Stomach smooth muscle (tissue), 2 donors: ENCODE results near the gene ZBTB26.
"Not testable (repeated sequence)": the region's sequence is repeated elsewhere in the genome, so short reads cannot be mapped to it uniquely, and the experiment has no call there.

ENCODE experiments used
- H3K27ac ChIP-seq: one replicate; pipeline ENCODE4 v1.7.0; 2013; ENCODE audit warnings: mild to moderate bottlenecking, low read length, inconsistent platforms
- H3K27me3 ChIP-seq, 2 donors: one replicate each; pipeline ENCODE4 v1.7.0; 2013; ENCODE audit warnings: low read length in 2 of 2; ENCODE audit not compliant: insufficient read depth in 2 of 2, control insufficient read depth in 1 of 2
- H3K36me3 ChIP-seq, 2 donors: one replicate each; pipeline ENCODE4 v1.7.0; 2013; ENCODE audit warnings: low read length in 2 of 2; ENCODE audit not compliant: control insufficient read depth in 2 of 2, insufficient read depth in 2 of 2
- H3K4me1 ChIP-seq: one replicate; pipeline ENCODE4 v1.7.0; 2013; ENCODE audit warnings: low read length; ENCODE audit not compliant: control insufficient read depth, insufficient read depth
- H3K4me3 ChIP-seq, 2 donors: one replicate each; pipeline ENCODE4 v1.7.0; 2013; ENCODE audit warnings: low read length in 2 of 2
- H3K9ac ChIP-seq, 2 donors: one replicate each; pipeline ENCODE4 v1.7.0; 2013; ENCODE audit warnings: low read length in 2 of 2, mild to moderate bottlenecking in 1 of 2
- H3K9me3 ChIP-seq, 2 donors: one replicate each; pipeline ENCODE4 v1.7.0; 2013; ENCODE audit warnings: low read length in 2 of 2; ENCODE audit not compliant: control insufficient read depth in 2 of 2
- donor health status: healthy.
- donor health status: Pancreatic carcinoma.

ZBTB26 gene

DNA sequence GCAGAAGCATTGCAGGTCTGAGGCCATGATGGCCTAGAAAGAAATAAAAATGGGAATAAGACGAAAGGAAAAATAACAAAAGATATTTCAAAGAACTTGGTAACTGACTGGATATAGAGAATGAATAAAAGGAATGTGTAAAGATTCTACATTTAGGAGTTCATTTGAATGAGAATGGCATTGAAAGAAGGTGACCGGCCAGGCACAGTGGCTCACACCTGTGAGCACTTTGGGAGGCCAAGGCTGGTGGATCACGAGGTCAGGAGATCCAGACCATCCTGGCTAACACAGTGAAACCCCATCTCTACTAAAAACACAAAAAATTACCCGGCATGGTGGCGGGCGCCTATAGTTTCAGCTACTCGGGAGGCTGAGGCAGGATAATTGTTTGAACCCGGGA, 8.6 kb downstream of the ZBTB26 start:
- Histone ChIP-seq H3K27ac (no peak overlapping the region), H3K9ac (no peak overlapping the region), H3K9me3 (no peaks in the 10 kb centered on the region), H3K4me1 (no peaks in the 10 kb centered on the region), H3K27me3 (no peaks in the 10 kb centered on the region), H3K36me3 (peaks cover 3 to 8% of the 10 kb centered on the region in 2 donors), H3K4me3 (no peak overlapping the region)

DNA sequence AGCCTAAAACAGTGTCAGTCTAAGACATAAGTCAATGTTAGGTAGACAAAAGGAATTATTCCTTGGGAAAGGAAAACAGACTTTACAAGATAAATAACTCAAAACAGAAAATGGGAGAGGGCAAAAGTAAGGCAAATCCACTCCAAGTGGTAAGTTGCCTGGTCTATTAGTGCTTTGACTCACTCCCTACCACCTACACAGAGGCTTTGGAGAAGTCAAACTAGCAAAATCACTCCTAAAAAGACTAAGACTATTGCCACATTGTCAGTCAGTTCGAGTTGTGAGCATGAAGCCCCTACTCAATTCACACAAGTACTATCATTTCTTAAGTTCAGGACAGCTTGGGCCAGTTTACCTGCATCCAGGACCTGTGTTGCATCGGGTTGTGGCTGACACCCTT, 13.0 kb downstream of the ZBTB26 start:
- Histone ChIP-seq H3K36me3 (peaks cover 3 to 8% of the 10 kb centered on the region in 2 donors), H3K27ac (no peak overlapping the region), H3K4me3 (no peak overlapping the region), H3K9me3 (no peaks in the 10 kb centered on the region), H3K4me1 (peaks cover 4% of the 10 kb centered on the region), H3K27me3 (no peaks in the 10 kb centered on the region), H3K9ac (no peak overlapping the region)

DNA sequence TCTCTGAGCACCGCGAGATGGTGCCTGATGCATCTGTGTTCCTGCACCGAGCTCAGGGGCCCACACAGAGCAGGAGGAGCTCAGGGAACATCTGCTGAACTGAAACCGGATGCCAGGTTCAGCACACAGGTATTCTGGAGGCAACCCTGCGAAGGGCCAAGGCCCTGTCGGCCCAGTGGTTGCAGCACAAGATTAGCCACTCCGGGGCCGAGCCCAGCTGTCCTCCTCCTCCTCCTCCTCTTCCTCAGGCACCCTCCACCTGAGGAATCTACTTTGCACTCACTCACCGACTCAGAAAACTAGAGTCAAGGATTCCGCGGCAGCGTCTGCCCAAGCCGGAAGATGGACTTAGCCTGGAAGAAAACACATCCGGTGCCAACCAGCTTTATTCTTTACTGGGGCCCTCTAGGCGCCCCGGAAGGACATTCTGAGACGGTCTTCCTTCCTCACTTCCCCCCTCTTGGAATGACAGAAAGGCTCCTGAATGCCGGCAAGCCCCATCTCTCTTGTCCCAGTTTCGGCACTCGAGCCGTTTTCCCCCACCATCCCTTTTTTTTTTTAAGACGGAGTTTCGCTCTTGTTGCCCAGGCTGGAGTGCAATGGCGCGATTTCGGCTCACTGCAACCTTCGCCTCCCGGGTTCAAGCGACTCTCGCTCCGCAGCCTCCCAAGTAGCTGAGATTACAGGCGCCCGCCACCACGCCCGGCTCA, 18.2 kb downstream of the ZBTB26 start, which contains the start of gene ZBTB6:
Gene ZBTB6 (minus strand): TSS at position 360 of the 710 bp plus-strand sequence. CDS start 1,251 bp downstream, outside the sequence.
- H3K27ac ChIP-seq, result peak within 1 kb of the TSS; percentile 69
- H3K4me1 ChIP-seq, result peaks cover 4% of the 10 kb centered on the region
- H3K36me3 ChIP-seq, result peaks cover 10 to 12% of the 10 kb centered on the region in 2 donors
- H3K9ac ChIP-seq, result peak within 1 kb of the TSS; percentile 91 to 96
- H3K9me3 ChIP-seq, result no peaks in the 10 kb centered on the region
- H3K27me3 ChIP-seq, result no peaks in the 10 kb centered on the region
- H3K4me3 ChIP-seq, result peak within 1 kb of the TSS; percentile 94 to 100

DNA sequence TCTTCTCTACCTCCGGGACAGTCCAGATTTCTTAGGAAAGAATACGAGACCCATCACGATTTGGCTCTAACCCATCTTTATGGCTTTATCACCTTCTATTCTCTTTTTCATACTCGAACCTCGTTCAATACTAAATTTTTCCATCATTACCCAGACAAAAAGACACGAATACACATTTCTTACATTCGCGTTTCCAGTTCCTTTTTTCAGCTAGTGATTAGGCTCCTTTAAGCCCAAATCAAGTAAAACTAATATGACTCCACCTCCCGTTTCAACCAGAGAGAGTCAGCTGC, 18.7 kb downstream of the ZBTB26 start:
- peak overlapping the region; percentile 94 to 100 for H3K4me3 ChIP-seq
- H3K4me1 ChIP-seq, result peaks cover 4% of the 10 kb centered on the region
- no peaks in the 10 kb centered on the region for H3K9me3 ChIP-seq
- H3K9ac ChIP-seq, result peak overlapping the region; percentile 91 to 96
- H3K27me3 ChIP-seq, result no peaks in the 10 kb centered on the region
- H3K27ac ChIP-seq, result peak overlapping the region; percentile 69
- peaks cover 10 to 12% of the 10 kb centered on the region in 2 donors for H3K36me3 ChIP-seq

DNA sequence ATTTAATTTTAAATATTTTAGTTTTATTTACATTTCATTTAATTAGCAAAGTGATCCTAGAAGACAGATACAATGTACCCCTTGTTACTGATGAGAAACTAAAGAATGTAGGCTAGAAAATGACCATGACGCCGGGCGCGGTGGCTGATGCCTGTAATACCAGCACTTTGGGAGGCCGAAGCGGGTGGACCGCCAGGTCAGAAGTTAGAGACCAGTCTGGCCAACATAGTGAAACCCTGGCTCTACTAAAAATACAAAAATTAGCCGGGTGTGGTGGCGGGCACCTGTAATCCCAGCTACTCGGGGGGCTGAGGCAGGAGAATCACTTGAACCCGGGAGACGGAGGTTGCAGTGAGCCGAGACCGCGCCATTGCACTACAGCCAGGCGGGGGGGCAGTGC, 25.2 kb downstream of the ZBTB26 start:
- H3K4me1 ChIP-seq, H3K27ac ChIP-seq, H3K27me3 ChIP-seq, H3K9ac ChIP-seq, H3K9me3 ChIP-seq, H3K36me3 ChIP-seq, H3K4me3 ChIP-seq: not testable (repeated sequence)

DNA sequence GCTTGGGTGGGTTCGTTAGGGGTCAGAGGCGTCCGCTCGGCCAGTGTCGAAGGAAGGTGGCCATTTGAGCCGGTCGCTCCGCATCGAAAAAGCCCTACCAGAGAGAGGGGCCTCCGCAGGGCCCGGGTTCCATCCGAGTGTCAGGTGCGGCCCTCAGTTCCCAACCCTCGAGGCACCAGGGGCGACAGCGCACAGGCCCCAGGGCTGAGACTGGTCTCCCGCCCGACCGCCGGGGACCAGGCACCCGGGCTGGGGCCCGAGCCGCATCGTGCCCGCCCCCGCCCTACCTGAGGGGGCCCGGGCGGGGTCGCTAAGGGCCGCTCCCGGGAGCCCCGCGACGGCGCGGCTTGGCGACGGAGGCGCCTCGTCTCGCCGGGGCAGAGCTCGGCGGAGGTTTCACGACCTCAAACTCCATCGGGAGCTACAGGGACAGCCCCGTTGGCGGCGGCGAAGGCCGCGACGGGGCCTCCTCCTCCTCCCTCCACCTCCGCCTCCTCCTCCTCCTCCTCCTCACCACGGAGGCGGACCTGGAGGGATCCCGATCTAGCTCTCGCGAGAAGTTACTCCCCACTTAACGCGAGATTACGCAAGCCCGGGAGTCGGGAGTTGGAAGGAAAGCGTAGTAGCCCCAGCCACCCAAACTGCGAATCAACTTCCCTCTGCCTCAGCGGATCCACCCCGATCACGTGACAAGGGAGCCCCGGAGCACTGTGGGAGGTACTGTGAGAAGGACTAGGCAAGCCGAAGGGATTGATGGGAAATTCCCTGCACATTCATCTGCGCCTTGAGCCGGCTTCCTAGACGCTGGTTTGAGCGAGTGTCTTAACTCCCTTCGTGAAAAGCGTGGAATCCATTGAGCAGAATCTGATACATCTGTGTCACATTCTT, 26.2 kb downstream of the ZBTB26 start, which contains the start of gene RC3H2:
Gene RC3H2 (minus strand): TSS at position 537 of the 888 bp plus-strand sequence. CDS start 7,850 bp downstream, outside the sequence.
- Histone ChIP-seq H3K27ac (peak within 1 kb of the TSS; percentile 88), H3K36me3 (no peaks in the 10 kb centered on the region), H3K4me1 (peaks cover 9% of the 10 kb centered on the region), H3K9ac (peak within 1 kb of the TSS; percentile 96 to 98), H3K9me3 (no peaks in the 10 kb centered on the region), H3K4me3 (peak within 1 kb of the TSS; percentile 85 to 97), H3K27me3 (no peaks in the 10 kb centered on the region)

DNA sequence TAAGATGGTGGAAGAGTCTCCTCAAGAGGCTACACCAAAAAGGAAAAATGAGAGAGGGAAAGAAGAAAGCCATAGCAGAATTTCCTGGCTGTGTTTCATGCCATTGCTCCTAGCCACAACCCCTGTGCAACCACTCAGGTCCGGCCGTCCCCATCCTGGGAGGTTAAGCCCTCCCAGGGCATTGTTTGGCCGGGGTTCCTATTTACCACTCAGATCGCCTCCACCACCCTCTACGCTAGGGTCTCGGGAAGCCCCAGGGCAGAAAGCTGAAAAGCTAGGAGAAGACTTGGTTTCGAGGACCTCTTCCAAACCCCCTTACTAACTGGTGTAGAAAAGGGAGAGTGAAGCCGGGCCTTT, 26.9 kb downstream of the ZBTB26 start:
- Histone ChIP-seq H3K4me3 (peak overlapping the region; percentile 85 to 97), H3K36me3 (no peaks in the 10 kb centered on the region), H3K27me3 (no peaks in the 10 kb centered on the region), H3K27ac (peak overlapping the region; percentile 88), H3K9ac (peak overlapping the region; percentile 96 to 98), H3K4me1 (peaks cover 9% of the 10 kb centered on the region), H3K9me3 (no peaks in the 10 kb centered on the region)

DNA sequence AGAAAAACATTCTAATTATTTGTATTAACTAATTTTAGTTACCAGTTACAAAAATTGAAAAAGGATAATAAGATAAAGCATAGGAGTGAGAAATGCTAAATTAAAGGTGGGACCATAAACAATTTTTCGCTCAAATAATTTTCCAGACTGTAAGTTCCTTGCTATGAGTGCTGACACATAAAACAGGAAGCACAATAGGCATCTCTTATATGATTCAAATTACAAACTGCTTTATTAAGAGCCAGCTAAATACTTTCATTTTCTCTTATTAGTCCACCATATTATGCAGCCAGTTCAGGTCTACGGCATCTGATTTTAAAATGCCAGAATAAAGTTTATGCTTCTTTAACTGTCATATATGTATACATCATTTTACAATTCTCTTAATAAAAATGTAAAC, 30.5 kb downstream of the ZBTB26 start:
- Histone ChIP-seq H3K27ac (no peak overlapping the region), H3K36me3 (peaks cover 0 to 5% of the 10 kb centered on the region in 2 donors), H3K4me1 (peaks cover 9% of the 10 kb centered on the region), H3K4me3 (peak overlapping the region in 1 of 2 donors; percentile 8), H3K9ac (no peak overlapping the region), H3K27me3 (no peaks in the 10 kb centered on the region), H3K9me3 (no peaks in the 10 kb centered on the region)

DNA sequence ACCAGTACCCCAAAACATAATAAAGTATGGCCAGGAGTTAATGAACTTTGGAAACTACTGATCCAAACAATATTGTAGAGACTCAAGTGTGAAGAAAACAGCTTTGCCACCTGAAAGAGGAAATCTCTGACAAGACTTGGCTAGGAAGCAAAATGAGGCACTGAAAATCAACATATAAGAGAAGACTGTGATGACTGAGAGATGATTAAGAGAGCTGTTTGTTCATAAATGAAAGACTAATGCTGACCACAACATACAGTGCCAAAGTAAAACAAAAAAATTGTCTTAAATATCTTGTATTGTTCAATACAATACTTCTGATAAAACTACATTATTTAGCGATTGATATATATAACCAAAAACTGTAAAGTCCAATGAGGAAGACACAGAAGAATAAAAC, 33.3 kb downstream of the ZBTB26 start:
- Histone ChIP-seq H3K27ac (no peak overlapping the region), H3K4me1 (peaks cover 2% of the 10 kb centered on the region), H3K9ac (peak overlapping the region in 1 of 2 donors; percentile 9), H3K36me3 (peaks cover 0 to 16% of the 10 kb centered on the region in 2 donors), H3K27me3 (no peaks in the 10 kb centered on the region), H3K9me3 (no peaks in the 10 kb centered on the region), H3K4me3 (no peak overlapping the region)

DNA sequence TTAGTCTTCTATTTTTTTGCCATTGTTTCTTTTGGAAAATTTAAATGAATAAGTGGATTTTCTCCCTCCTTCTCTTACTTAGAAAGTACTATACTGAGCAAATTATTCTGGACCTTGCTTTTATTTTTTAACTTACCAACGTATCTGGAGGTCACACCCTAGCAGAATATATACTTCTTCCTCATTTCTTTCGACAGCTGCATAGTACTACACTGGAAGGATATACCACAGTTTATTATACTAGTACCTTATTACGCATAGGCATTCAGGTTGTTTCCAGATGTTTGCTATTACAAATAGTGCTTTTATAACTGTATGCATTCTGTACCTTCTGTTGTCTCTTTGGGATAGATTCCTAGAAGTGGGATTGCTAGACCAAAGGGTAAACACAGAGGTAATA, 42.8 kb downstream of the ZBTB26 start:
- no peaks in the 10 kb centered on the region for H3K27me3 ChIP-seq
- no peak overlapping the region for H3K9ac ChIP-seq
- H3K27ac ChIP-seq, result no peak overlapping the region
- H3K4me3 ChIP-seq, result no peak overlapping the region
- no peaks in the 10 kb centered on the region for H3K4me1 ChIP-seq
- peaks cover 17 to 27% of the 10 kb centered on the region in 2 donors for H3K36me3 ChIP-seq
- no peaks in the 10 kb centered on the region for H3K9me3 ChIP-seq
